ENCODE results near the gene TMEM255A. TPM values are rescaled to one million over a fixed set of nuclear protein-coding genes. Genes with fewer than 3 reads are reported as not detected.

Gene TMEM255A
- total RNA-seq, 1 donor from 2014 or later: 10.8 TPM

GRCh38 chrX:120308959-120309872, 2.0 kb downstream of the TMEM255A start:
- no peaks in the 10 kb centered on the region for H3K9me3 ChIP-seq
- H3K27me3 ChIP-seq: no peaks in the 10 kb centered on the region
- TF ChIP-seq POLR2A (IDR thresholded peaks at IDR 0.05): no peak
- peak in 1 of 2 donors; percentile 36 for TF ChIP-seq POLR2AphosphoS5 (IDR thresholded peaks at IDR 0.05; ENCODE audit: insufficient read depth in 1 of 2, low read depth in 1 of 2)
- TF ChIP-seq, protein P1, sequence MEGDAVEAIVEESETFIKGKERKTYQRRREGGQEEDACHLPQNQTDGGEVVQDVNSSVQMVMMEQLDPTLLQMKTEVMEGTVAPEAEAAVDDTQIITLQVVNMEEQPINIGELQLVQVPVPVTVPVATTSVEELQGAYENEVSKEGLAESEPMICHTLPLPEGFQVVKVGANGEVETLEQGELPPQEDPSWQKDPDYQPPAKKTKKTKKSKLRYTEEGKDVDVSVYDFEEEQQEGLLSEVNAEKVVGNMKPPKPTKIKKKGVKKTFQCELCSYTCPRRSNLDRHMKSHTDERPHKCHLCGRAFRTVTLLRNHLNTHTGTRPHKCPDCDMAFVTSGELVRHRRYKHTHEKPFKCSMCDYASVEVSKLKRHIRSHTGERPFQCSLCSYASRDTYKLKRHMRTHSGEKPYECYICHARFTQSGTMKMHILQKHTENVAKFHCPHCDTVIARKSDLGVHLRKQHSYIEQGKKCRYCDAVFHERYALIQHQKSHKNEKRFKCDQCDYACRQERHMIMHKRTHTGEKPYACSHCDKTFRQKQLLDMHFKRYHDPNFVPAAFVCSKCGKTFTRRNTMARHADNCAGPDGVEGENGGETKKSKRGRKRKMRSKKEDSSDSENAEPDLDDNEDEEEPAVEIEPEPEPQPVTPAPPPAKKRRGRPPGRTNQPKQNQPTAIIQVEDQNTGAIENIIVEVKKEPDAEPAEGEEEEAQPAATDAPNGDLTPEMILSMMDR (IDR thresholded peaks at IDR 0.05): peak in 1 of 3 experiments; percentile 23
- H3K4me3 ChIP-seq: peak overlapping the region; percentile 44 to 49
- intact Hi-C loops (cut with DNase I): no loop called here
- no peaks in the 10 kb centered on the region for H3K36me3 ChIP-seq
- no peak for DNase-seq (ENCODE audit: extremely low spot score in 2 of 2)
- peak overlapping the region; percentile 52 for H3K27ac ChIP-seq
- H3K4me1 ChIP-seq: peaks cover 6% of the 10 kb centered on the region

GRCh38 chrX:120308558-120308957, 2.7 kb downstream of the TMEM255A start:
- Histone ChIP-seq H3K36me3 (no peaks in the 10 kb centered on the region), H3K9me3 (no peaks in the 10 kb centered on the region), H3K4me3 (peak overlapping the region; percentile 44 to 49), H3K4me1 (peaks cover 6% of the 10 kb centered on the region), H3K27ac (no peak overlapping the region), H3K27me3 (no peaks in the 10 kb centered on the region)
- DNase-seq (ENCODE audit: extremely low spot score in 2 of 2): no peak
- intact Hi-C loops (cut with DNase I): no loop called here
- TF ChIP-seq POLR2A (IDR thresholded peaks at IDR 0.05): no peak

DNA sequence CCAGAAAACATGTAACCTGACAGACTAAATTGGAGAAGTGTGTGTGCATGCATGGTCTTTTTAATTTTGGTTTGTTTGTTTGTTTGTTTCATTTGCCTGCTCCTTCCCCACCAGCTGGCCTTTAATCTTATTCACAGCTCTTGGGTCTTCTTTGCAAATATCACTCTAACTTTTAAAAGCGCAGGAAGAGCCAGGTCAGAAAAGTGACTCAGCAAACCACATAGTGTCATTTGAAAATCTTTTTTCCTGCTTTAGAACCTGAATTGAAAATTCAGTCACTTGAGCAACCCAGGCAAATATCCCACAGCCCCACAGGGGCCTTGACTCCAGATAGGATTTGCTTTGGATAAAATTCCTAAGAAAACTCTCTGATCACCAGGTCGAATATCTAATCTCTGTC, 4.6 kb downstream of the TMEM255A start:
- Histone ChIP-seq H3K4me3 (no peak overlapping the region), H3K27ac (no peak overlapping the region), H3K9me3 (no peaks in the 10 kb centered on the region), H3K4me1 (peaks cover 6% of the 10 kb centered on the region), H3K36me3 (no peaks in the 10 kb centered on the region), H3K27me3 (no peaks in the 10 kb centered on the region)
- intact Hi-C loops (cut with DNase I): no loop called here
- TF ChIP-seq, protein P1 (IDR thresholded peaks at IDR 0.05): no peak
- TF ChIP-seq POLR2A (IDR thresholded peaks at IDR 0.05): no peak
- TF ChIP-seq POLR2AphosphoS5 (IDR thresholded peaks at IDR 0.05; ENCODE audit: insufficient read depth in 1 of 2, low read depth in 1 of 2): no peak
- DNase-seq (ENCODE audit: extremely low spot score in 2 of 2): no peak

DNA sequence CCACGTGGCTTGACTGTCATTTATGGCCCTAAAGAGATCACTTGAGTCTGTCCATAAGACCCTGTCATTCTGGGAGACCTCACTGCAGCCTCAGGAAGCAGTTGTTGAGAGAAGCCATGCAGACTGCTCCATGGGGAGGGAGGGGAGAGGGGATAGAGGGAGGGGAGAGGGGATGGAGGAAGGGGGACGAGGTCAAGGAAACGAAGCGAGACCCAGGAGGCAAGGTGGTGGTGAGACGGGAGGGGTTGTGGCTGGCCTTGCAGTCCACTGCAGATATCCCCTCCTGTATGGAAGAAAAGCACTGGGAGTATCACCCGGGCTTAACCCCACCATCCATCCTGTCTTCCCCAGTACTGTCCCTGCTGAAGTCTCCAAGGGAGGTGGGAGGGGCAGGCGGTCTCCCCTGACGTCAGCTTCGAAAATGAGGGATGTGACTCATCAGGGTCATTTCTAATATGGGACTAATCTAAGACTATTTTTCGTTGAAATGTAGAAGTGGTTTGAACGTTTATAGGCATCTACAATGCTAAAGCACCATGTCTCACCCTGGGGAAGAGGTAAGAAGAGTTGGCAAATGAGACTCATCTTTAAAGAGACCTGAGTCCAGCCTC, 5.6 kb downstream of the TMEM255A start:
- H3K27me3 ChIP-seq: no peaks in the 10 kb centered on the region
- H3K9me3 ChIP-seq: no peaks in the 10 kb centered on the region
- no peak overlapping the region for H3K27ac ChIP-seq
- H3K4me1 ChIP-seq: peaks cover 6% of the 10 kb centered on the region
- no peak for TF ChIP-seq POLR2AphosphoS5 (IDR thresholded peaks at IDR 0.05; ENCODE audit: insufficient read depth in 1 of 2, low read depth in 1 of 2)
- TF ChIP-seq, protein P1 (IDR thresholded peaks at IDR 0.05): no peak
- no peak for TF ChIP-seq POLR2A (IDR thresholded peaks at IDR 0.05)
- no peak for DNase-seq (ENCODE audit: extremely low spot score in 2 of 2)
- no peaks in the 10 kb centered on the region for H3K36me3 ChIP-seq
- intact Hi-C loops (cut with DNase I): no loop called here
- H3K4me3 ChIP-seq: no peak overlapping the region

GRCh38 chrX:120304256-120304655, 7.0 kb downstream of the TMEM255A start:
- Histone ChIP-seq H3K36me3 (no peaks in the 10 kb centered on the region), H3K27me3 (no peaks in the 10 kb centered on the region), H3K4me3 (no peak overlapping the region), H3K27ac (no peak overlapping the region), H3K9me3 (no peaks in the 10 kb centered on the region), H3K4me1 (peaks cover 6% of the 10 kb centered on the region)
- intact Hi-C loops (cut with DNase I): no loop called here
- TF ChIP-seq POLR2A (IDR thresholded peaks at IDR 0.05) (no peak), POLR2AphosphoS5 (IDR thresholded peaks at IDR 0.05; ENCODE audit: insufficient read depth in 1 of 2, low read depth in 1 of 2) (no peak)
- TF ChIP-seq, protein P1 (IDR thresholded peaks at IDR 0.05): no peak
- DNase-seq (ENCODE audit: extremely low spot score in 2 of 2): no peak

Measured in vagina (tissue), 2 donors.